HL-60/S4 treated with retinoic acid at 250 ng/mL for 4 days and 3 days (cell line): Measurements from ENCODE around the gene SYT11.
"Not testable (repeated sequence)": the region's sequence is repeated elsewhere in the genome, so short reads cannot be mapped to it uniquely, and the experiment has no call there.

Source experiments
- in situ Hi-C: fragments of 300-500 bp; cut with MboI; formaldehyde crosslinking; loops from 2 replicates; pipeline ENCODE4 v1.7.0; 2022; ENCODE audit warnings: low sequenced_read_pairs

Gene SYT11

GRCh38 chr1:155860970-155861510, 1.7 kb downstream of the SYT11 start:
- in situ Hi-C loops: no loop called here

GRCh38 chr1:155861896-155862295, 2.5 kb downstream of the SYT11 start:
- in situ Hi-C loops: no loop called here

- in situ Hi-C loops: no loop called here
These were observed 5.0 kb downstream of the SYT11 start for GRCh38 chr1:155864393-155864792.

GRCh38 chr1:155867766-155868165, 8.4 kb downstream of the SYT11 start:
- in situ Hi-C loops: no loop called here

- in situ Hi-C loops: no loop called here
These were observed 12.0 kb downstream of the SYT11 start for GRCh38 chr1:155871390-155871789.

- in situ Hi-C loops: no loop called here
These were observed 13.2 kb downstream of the SYT11 start for GRCh38 chr1:155872527-155872926.

GRCh38 chr1:155873860-155874259, 14.5 kb downstream of the SYT11 start:
- in situ Hi-C loops: no loop called here

GRCh38 chr1:155877945-155878344, 18.6 kb downstream of the SYT11 start:
- in situ Hi-C loops: no loop called here

GRCh38 chr1:155880251-155880650, 20.9 kb downstream of the SYT11 start:
- in situ Hi-C loops: no loop called here

- in situ Hi-C loops: no loop called here
These were observed 21.6 kb downstream of the SYT11 start for GRCh38 chr1:155880950-155881349.

GRCh38 chr1:155882235-155882634, 22.9 kb downstream of the SYT11 start:
- in situ Hi-C loops: no loop called here

- in situ Hi-C loops: no loop called here
These were observed 23.4 kb downstream of the SYT11 start for GRCh38 chr1:155882766-155883165.

GRCh38 chr1:155884031-155884960, 24.9 kb downstream of the SYT11 start:
- in situ Hi-C loops: no loop called here

- in situ Hi-C loops: no loop called here
These were observed 25.6 kb downstream of the SYT11 start for GRCh38 chr1:155884982-155885381.

GRCh38 chr1:155888481-155888880, 29.1 kb downstream of the SYT11 start:
- in situ Hi-C loops: no loop called here

GRCh38 chr1:155889566-155889965, 30.2 kb downstream of the SYT11 start:
- in situ Hi-C loops: no loop called here

GRCh38 chr1:155890251-155890650, 30.9 kb downstream of the SYT11 start:
- in situ Hi-C loops: no loop called here

GRCh38 chr1:155892796-155893195, 33.4 kb downstream of the SYT11 start:
- in situ Hi-C loops: no loop called here

GRCh38 chr1:155893389-155894142, 34.2 kb downstream of the SYT11 start:
- in situ Hi-C loops: no loop called here

GRCh38 chr1:155895617-155896016, 36.2 kb downstream of the SYT11 start:
- in situ Hi-C loops: not testable (repeated sequence)

GRCh38 chr1:155896476-155896875, 37.1 kb downstream of the SYT11 start:
- in situ Hi-C loops: not testable (repeated sequence)

GRCh38 chr1:155897746-155898145, 38.4 kb downstream of the SYT11 start:
- in situ Hi-C loops: no loop called here
